22Rv1 (cell line): ENCODE results near the gene DAB1.

ENCODE experiments used
- H3K27ac ChIP-seq: fragments of 450-650 bp; 2 replicates; pipeline ENCODE4 v1.5.1; 2017
- ZFX ChIP-seq: fragments of 450-650 bp; IDR thresholded peaks from 2 replicates; pipeline ENCODE4 v1.6.1; 2017; ENCODE audit warnings: antibody characterized with exemption, borderline replicate concordance
- TF ChIP-seq, protein P1 (sequence below): fragments of 450-650 bp; IDR thresholded peaks from 2 replicates; pipeline ENCODE4 v1.5.1; 2017; ENCODE audit warnings: mild to moderate bottlenecking

Gene DAB1

GRCh38 chr1:57063406-57064125, 360.3 kb downstream of the DAB1 start:
- H3K27ac ChIP-seq, result no peak overlapping the region
- no peak for TF ChIP-seq ZFX
- TF ChIP-seq, protein P1, sequence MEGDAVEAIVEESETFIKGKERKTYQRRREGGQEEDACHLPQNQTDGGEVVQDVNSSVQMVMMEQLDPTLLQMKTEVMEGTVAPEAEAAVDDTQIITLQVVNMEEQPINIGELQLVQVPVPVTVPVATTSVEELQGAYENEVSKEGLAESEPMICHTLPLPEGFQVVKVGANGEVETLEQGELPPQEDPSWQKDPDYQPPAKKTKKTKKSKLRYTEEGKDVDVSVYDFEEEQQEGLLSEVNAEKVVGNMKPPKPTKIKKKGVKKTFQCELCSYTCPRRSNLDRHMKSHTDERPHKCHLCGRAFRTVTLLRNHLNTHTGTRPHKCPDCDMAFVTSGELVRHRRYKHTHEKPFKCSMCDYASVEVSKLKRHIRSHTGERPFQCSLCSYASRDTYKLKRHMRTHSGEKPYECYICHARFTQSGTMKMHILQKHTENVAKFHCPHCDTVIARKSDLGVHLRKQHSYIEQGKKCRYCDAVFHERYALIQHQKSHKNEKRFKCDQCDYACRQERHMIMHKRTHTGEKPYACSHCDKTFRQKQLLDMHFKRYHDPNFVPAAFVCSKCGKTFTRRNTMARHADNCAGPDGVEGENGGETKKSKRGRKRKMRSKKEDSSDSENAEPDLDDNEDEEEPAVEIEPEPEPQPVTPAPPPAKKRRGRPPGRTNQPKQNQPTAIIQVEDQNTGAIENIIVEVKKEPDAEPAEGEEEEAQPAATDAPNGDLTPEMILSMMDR, result no peak

DNA sequence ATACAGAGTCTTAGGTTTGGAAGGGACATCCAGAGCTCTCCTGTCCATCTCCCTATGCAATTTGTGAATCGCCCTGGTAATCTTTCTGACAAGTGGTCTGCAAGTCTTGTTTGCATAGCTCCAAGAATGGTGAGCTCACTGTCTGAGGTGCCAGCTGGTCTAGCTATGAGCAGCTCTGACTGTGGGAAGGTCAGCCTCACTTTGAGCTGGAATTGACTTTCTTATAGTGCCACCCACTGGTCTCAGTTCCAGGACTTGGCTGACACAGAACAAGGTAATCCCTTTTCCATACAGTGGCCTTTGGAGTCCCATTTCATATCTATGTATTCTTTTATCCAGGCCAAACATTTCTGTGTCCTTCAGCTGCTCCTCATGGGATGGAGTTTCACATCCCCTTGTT, 362.5 kb downstream of the DAB1 start:
- no peak for TF ChIP-seq ZFX
- TF ChIP-seq, protein P1, result no peak
- no peak overlapping the region for H3K27ac ChIP-seq

GRCh38 chr1:57060451-57060850, 363.4 kb downstream of the DAB1 start:
- TF ChIP-seq, protein P1, result no peak
- no peak for TF ChIP-seq ZFX
- H3K27ac ChIP-seq, result no peak overlapping the region

GRCh38 chr1:57058652-57059501, 365.0 kb downstream of the DAB1 start:
- TF ChIP-seq, protein P1, result no peak
- TF ChIP-seq ZFX, result no peak
- no peak overlapping the region for H3K27ac ChIP-seq

DNA sequence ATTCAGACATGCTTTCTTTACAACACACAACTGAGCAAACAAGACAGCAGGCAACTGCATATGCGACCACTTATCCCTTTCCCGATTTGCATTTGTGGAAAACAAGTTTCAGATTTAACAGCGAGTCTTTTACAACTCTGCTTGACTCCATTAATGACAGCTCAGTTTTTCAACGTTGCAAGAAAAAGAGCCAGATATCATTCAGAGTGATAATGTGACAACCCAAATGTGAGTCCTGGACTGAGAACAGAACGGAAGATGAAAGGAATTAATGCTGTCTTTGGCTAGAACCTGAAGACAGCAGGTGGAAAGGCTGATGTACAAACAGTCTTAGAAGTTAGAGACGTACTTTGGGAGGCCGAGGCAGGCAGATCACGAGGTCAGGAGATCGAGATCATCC, 375.0 kb downstream of the DAB1 start:
- TF ChIP-seq ZFX, result no peak
- TF ChIP-seq, protein P1, result no peak
- H3K27ac ChIP-seq, result no peak overlapping the region

- no peak for TF ChIP-seq ZFX
- TF ChIP-seq, protein P1, result no peak
- H3K27ac ChIP-seq, result no peak overlapping the region
Observed at GRCh38 chr1:57046462-57046861, 377.4 kb downstream of the DAB1 start.

GRCh38 chr1:57041901-57042300, 382.0 kb downstream of the DAB1 start:
- TF ChIP-seq, protein P1, result no peak
- H3K27ac ChIP-seq, result no peak overlapping the region
